GM19438 (cell line): ENCODE measurements around the gene TMEM248.
A peak's percentile ranks its signal among the peaks of the same experiment; 100 is the strongest.
"Not testable (repeated sequence)": the region's sequence is repeated elsewhere in the genome, so short reads cannot be mapped to it uniquely, and the experiment has no call there.

Source experiments
- ATAC-seq: cut with Tn5 transposase; IDR thresholded peaks from one replicate; pipeline ENCODE4 v1.9.1; 2021; ENCODE audit warnings: low read depth; ENCODE audit not compliant: unreplicated experiment

The TMEM248 gene

DNA sequence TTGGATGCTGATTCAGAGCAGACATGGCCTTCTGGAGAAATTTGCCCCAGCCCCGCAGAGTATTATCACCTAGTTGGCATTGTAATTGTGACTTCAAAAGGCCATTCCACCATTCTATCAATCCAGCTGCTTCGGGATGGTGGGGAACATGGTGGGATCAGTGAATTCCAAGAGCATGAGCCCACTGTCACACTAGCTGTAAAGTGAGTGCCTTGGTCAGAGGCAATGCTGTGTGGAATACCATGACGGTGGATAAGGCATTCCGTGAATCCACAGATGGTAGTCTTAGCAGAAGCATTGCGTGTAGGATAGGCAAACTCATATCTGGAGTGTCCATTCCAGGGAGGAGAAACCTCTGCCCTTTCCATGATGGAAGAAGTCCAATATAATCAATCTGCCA lies 13.3 kb upstream of the TMEM248 start:
- no peak for ATAC-seq

DNA sequence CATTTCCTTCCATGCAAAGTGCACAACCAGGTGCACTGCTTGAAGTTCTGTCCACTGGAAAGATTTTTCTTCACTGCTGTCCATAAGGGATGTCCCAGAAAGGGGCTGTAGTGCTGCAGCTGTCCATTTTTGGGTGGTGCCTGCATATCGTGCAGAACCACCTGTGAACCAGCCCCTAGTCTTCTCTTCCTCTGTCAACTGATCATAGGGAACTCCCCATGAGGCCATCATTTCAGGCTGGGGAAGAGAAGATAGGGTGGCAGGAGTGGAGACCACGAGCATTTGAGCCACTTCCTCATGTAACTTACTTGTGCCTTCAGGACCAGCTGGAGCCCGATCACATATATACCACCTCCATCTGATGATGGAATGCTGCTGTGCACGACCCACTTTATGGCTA lies 12.4 kb upstream of the TMEM248 start:
- ATAC-seq, result not testable (repeated sequence)

DNA sequence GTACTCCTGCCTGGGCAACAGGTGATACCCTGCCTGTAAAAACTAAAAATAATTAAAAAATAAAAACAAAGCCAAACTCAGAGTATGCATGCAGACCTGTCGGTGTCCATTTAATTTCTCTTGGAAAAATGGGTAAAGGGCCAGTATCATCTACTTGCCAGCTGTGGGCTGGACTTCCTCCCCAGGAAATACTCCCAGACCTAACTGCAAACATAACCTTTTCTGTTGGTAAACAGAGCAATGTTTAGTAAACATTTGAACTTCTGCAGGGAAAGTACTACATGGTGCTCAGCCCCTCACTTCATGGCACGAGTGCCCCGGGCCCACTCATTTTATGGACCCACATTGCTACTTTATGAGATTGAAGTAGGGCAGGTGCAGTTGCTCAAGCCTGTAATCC lies 10.2 kb upstream of the TMEM248 start:
- no peak for ATAC-seq

DNA sequence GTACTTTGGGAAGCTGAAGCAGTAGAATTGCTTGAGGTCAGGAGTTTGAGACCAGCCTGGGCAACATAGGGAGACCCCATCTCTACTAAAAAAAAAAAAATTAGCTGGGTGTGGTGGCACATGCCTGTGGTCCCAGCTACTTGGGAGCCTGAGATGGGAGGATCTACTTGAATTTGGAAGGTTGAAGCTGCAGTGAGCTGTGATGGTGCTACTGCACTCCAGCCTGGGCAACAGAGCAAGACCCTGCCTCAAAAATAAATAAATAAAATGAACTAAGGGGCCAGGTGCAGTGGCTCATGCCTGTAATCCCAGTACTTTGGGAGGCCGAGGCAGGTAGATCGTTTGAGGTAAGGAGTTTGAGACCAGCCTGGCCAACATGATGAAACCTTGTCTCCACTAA lies 9.8 kb upstream of the TMEM248 start:
- not testable (repeated sequence) for ATAC-seq

DNA sequence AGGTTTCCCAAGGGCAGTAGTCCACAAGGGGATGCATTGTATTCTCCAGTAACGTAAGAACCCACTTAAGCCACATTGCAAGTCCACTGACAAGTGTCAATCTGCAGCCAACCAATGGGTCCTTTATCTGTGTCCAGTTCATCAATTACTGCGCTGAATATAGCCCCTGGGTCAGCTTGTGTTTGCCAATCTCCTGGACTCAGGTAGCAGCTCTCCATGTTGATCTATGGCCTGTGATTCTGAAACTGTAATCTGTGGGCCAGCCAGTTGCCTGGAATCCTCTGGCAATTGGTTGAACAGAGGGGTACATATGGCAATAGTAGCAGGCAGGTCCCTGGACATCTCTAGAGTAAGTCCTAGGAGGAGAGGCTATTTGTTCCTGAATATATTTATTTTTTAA lies 8.8 kb upstream of the TMEM248 start:
- no peak for ATAC-seq

DNA sequence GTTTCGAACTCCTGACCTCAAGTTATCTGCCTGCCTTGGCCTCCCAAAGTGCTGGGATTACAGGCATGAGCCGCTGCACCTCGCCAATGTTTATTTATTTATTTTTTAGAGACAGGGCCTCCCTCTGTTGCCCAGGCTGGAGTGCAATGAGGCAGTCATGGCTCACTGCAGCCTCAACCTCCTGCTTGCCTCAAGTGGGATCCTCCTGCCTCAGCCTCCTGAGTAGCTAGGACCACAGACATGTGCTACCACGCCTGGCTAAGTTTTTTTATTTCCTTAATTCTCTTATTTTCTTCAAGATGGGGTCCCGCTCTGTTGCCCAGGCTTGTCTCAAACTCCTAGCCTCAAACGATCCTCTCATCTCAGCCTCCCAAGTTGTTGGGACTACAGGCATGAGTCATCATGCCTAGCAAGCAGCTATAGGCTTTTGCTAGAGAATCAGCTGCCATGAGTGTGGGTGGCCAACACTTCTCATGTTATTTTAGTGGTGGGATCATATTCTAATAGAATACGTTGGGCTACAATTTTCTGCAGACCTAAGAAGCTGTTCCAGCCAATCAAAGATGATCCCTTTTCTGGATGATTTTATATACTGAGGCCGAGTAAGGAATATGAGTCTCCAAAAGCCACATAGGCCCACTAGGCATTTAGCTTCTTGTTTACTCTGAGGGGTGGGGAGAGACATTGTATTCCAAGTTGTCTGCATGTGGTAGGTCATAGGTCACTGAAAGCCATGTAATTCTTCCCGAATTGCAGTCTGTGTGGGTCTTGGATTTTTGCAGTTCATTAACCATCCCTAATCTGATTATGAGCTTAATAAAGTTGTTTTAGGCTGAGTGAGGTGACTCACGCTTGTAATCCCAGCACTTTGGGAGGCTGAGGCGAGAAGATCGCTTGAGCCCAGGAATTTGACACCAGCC lies 7.6 kb upstream of the TMEM248 start:
- no peak for ATAC-seq

DNA sequence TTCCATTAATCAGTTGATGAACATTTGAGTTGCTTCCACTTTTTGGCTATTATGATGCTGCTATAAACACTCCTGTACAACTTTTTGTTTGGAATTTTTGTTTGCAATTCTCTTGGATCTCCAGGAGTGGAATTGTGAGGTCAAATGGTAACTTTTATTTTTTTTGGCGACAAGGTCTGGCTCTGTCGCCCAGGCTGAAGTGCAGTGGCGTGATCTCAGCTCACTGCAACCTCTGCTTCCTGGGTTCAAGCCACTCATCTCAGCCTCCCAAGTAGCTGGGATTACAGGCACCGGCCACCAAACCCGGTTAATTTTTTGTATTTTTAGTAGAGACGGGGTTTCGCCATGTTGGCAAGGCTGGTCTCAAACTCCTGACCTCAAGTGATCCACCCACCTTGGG lies 3.1 kb upstream of the TMEM248 start:
- not testable (repeated sequence) for ATAC-seq

DNA sequence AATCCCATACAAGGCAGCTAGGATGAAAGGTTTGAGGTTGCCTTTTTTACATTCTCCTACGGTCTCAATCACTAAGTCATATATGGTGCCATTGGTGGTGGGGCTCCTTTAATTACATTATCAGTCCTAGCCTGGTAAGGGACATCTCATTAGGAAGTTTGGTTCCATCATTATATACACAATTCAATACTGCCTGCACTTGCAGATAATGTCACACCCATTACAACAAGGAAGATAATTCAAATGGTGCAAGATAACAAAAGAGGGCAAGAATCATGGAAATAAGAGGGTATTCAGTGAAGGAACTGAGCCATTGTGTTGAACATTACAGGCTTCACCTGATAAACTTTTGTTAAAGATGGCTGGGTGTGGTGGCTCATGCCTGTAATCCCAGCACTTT lies 1.7 kb upstream of the TMEM248 start:
- ATAC-seq, result no peak

DNA sequence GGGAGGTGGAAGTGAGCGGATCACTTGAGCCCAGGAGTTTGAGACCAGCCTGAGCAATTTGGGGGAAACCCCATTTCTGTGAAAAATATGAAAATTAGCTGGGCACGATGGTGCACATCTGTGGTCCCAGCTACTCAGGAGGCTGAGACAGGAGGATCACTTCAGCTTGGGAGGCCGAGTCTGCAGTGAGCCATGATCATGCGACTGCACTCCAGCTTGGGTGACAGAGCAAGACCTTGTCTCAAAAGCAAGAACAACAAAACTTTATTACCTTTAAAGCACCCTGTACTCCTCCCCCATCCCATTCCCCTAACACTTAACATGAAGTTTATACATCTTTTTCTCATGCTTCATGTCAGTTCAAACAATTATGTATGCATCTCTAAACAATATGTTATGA lies 1.3 kb upstream of the TMEM248 start:
- ATAC-seq, result no peak

DNA sequence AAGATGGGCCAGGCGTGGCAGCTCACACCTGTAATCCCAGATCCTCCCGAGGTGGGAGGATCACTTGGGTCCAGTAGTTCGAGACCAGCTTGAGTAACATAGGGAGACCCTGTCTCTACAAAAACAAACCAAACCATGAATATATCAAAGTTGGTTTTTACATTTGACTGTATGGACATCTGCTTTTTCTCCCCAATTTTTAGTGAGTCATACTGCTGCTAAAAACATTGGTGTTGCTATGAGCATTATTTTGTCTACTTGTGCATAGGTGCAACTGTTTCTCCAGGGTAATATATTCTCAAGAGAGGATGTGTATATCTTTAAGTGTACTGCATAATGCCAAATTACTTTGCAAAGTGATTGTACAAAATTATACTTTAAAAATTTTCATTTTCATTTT lies 769 bp upstream of the TMEM248 start:
- no peak for ATAC-seq

DNA sequence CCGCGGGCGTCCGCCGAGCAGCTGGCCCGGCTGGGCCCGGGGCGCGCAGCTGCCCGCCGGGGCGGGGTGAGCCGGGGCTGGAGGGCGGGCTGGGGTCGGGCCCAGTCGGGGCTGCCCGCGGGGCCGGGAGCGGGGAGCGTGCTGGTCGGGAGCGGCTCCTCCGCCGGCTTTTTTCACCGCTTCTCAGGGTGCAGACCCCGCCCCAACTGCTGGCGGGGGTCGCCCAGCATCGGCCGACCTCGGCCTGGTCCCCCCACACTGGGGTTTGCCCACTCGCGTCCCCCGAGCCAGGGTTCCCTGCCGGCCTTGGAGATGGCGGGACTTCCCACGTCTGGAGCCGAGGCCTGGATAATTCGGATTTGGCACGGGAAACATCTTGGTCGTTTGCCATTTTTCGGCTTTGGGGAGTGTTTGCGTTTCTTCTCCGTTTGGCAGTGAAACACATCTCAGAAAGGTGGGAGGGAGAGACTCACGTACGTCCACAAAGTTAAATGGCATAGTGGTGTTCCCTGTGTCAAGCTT lies 432 bp downstream of the TMEM248 start:
- no peak for ATAC-seq

DNA sequence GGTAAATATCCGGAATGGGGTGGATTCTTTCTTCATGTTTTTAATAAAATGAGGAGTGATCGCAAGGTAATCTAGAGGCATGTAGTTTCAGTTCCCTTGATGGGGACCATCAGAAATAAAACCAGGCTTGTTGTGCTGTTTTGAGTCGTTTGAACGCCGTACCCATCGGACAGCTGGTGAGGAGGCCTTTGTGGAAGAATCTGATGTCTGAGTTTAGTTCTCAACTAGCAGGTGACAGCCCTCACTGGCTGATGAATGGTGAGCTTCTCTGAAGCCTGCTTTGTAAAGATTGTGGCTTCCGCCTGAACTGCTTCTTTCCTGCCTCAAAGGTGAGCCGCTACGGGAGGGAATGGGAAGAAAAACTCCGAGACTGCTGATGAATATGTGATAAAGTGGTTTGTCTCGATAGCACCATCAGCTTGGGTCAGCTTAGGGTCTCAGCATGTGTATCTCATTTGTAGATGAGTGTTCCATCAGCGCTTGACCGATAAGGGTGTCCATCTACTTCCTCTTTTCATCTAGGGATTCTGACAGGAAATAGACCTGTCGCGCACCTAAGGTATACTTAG lies 977 bp downstream of the TMEM248 start:
- ATAC-seq, result peak; percentile 33

DNA sequence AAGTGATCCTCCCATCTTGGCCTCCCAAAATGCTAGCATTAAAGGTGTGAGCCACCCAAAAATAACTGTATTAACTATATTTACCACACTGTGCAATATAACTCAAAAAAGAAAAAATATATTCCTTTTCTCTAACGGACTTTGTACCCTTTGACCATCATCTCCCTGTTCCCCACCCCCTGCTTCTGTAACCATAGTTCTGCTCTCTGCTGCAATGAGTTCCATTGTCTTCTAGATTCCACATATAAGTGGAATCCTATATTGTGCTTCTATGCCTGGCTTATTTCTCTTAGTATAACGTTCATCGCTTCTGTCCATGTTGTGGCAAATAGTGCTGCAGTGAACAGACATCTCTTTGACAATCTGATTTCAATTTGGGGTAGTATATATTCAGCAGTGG lies 4.2 kb downstream of the TMEM248 start:
- ATAC-seq, result no peak

DNA sequence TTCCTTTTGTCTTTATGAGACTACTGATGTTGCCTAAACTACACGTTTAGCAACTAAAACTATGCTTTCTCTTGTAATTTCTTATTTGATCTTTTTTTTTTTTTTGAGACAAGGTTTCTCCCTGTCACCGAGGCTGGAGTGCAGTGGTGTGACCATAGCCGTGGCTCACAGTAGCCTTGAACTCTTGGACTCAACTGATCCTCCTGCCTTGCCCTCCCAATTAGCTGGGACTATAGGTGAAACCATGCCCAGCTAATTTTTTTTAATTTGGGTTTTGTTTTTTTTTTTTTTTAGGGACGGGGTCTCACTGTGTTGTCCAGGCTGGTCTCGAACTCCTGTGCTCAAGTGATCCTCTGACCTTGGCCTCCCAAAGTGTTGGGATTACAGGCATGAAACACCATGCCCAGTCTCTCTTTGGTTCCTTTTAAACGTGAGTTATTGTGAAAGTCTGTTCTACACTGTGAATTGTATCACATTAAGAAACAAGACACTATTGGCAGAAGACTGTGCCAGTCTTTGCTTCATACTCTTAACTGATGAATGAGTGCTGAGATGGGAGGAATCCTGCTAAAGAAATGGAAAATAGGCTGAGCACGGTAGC lies 6.4 kb downstream of the TMEM248 start:
- ATAC-seq, result no peak

DNA sequence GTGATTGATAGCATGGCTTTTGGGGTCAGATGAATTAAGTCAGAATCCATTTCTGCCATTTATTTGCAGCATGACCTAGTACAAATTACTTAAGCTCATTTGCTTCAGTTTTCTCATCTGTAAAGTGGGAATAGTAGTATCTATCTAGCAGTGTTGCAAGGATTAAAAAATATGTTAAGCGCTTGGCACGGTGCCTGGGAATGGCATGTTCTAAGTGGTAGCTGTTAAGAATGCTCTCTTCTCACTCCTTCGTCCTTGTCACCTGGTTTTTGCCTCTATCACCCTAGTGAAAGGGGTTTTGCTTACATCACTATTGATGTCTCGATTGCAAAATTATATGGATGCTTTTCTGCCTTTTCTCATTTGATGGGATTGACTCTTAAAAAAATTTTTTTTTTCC lies 7.4 kb downstream of the TMEM248 start:
- no peak for ATAC-seq

DNA sequence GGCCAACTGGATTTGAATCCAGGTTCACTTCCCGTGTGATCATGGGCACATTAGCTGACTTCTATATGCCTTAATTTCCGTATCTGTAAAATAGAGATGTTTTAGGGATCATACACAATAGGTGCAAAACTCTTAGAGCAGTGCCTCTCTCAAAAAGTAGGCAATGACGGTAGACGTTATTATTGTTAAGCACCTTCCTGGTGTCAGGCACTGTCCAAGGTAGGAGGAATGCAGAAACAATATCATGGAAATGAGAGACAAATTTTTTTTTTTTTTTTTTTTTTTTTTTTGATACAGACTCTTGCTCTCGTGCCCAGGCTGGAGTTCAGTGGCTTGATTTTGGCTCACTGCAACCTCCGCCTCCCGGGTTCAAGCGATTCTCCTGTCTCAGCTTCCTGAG lies 8.1 kb downstream of the TMEM248 start:
- ATAC-seq, result no peak

DNA sequence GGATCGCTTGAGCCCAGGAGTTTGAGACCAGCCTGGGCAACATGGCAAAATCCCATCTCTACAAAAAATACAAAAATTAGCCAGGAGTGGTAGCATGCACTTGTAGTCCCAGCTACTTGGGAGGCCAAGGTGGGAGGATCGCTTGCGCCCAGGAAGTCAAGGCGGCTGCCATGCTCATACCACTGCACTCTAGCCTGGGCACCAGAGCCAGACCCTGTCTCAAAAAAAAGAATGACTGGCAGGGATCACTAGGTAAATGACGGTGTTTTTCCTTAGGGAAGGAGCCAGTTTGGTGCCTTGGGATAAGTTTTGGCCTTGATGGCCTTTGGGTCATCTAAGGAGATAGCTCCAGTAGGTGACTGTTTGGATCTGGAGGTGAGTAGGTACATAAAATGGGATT lies 8.9 kb downstream of the TMEM248 start:
- no peak for ATAC-seq

DNA sequence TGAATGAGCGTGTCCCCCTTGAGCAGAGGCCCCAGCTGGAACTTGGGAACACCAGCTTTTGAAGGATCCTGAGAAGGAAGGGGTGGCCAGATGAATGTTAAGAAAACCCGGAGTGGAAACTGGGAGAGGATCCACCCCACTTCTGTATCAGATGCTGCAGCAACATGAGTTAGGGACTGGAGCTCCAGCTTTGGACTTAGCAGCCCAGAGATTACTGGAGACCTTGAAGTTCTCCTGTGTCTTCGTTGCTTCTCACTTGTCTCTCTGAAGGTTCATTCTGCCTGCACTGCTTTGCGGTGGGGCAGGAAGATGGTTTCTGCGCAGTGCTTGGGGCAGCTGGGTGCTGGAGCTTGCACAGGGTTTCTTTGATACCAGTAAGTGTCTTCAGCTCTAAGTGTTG lies 9.3 kb downstream of the TMEM248 start:
- no peak for ATAC-seq

DNA sequence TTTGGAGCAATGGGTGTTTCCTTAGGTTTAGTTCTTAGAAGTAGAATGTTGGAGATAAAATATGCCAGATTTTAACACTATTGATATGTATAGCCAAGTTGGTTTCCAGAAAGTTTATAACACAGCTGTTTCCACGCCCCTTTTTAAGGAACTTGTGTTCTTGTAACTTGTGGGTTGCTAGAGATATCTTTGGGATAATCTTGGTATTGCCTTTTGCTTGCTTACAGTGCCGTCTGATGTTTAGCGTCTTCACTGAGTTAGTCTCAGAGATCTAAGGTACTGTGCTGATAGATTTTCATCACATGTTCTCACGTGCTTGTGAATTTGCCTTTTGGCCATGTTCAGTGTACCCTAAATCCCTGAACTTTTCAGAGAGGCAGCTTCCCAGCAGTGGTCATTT lies 12.4 kb downstream of the TMEM248 start:
- ATAC-seq, result no peak

DNA sequence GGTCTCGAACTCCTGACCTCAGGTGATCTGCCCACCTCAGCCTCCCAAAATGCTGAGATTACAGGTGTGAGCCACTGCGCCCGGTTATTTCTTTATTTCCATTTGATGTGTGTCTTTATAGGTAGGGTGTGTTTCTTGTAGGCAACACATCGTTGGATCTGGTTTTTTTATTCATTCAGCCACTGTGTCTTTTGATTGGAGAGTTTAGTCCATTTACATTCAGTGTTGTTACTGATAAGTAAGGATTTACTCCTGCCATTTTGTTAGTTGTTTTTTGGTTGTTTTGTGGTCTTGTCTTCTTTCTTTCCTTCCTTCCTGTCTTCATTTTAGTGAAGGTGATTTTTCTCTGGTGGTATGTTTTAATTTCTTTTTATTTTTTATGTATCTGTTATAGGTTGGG lies 16.9 kb downstream of the TMEM248 start:
- ATAC-seq, result no peak

DNA sequence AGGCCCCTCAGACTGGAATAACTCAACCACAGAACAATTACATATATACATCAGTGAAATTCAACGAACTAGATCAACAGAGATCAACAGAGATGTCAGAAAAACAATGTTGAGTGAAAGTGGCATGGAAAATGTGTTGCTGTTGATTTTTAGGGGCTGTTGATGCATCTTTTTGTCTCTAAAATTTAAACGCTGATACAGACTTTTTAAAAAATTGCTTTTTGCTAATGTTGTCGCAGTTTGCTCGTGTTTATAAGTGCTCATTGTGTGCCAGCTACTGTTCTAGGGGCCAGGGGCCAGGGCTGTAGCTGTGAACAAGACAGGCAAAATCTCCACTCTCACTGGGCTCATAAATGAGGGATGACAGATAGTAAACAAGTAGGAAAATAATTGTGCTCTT lies 18.3 kb downstream of the TMEM248 start:
- no peak for ATAC-seq

DNA sequence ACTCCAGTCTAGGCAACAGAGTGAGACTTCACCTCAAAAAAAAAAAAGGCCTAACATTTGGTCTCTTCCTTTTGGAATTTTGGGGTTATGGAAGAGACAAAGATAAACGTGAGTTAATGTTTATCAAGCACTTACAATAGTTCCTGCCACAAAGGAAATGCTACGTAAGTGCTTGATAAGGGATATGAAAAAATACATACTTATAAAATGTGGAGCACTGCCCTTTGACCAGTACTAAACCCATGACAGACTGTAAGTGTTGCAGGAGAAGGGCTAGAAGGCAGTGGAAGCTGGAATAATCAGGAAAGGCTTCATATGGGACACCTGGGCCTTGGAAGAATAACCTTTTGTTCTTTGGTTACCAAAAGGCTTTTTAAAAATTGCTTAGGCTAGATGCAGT lies 25.5 kb downstream of the TMEM248 start:
- no peak for ATAC-seq
